HK-2 (cell line): Measurements from ENCODE around the gene CTXND2.

ENCODE experiments used
- DNase-seq: peaks from one replicate; pipeline ENCODE4 v3.0.0-alpha.2; 2018; ENCODE audit not compliant: unreplicated experiment

Gene CTXND2

DNA sequence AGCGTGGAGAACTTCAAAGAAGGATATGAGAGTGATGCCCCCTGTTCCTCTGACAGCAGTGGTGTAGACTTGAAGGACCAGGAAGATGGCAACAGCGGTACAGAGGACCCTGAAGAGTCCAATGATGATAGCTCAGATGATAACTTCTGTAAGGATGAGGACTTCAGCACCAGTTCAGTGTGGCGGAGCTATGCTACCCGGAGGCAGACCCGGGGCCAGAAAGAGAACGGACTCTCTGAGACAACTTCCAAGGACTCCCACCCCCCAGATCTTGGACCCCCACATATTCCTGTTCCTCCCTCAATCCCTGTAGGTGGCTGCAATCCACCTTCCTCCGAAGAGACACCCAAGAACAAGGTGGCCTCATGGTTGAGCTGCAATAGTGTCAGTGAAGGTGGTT is 73.7 kb downstream of the CTXND2 start:
- DNase-seq, result no peak

DNA sequence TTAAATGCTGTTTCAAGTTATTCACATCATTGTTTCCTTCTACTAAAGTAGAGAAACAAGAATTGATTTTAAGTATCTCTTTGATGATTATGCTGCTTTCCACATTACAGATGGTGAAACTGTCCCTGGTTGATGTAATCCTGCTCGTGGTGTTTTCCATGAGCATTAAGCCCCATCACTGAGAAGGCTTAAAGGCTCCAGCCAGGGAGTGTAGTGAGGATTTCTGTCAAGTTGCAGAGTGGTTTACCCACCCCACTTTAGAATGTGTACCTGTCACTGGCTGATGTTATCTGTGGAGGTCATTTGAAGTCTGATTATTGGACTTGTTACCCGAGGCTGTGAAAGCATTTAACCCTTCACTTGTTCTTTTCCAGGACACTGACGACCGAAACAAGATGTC is 74.8 kb downstream of the CTXND2 start:
- DNase-seq, result no peak
